Stimulated activated naive B cell treated with anti-CD40 and anti-IgM and Interleukin-4, amounts not matched to agents 10 μg/mL and 1 μg/mL and 100 μg/mL, for 72 hours (primary cell): ENCODE measurements around the gene LGALS7B.
A peak's percentile ranks its signal among the peaks of the same experiment; 100 is the strongest.

Experiments
- ATAC-seq, 2 donors: fragments of 150-1000 bp; cut with Tn5 transposase; replicated peaks; 2 replicates each; pipeline ENCODE4 v1.10.0; 2021; ENCODE audit warnings: moderate library complexity in 1 of 2
- DNase-seq: peaks from one replicate; pipeline ENCODE4 v3.0.0; 2021
- H3K27ac Mint-ChIP-seq: one replicate; pipeline ENCODE4 v1.8.0; 2022; ENCODE audit warnings: mild to moderate bottlenecking, mixed read lengths
- H3K27me3 Mint-ChIP-seq, 2 donors: one replicate each; pipeline ENCODE4 v1.8.0; 2022; ENCODE audit warnings: mixed read lengths in 2 of 2
- H3K36me3 Mint-ChIP-seq, 2 donors: one replicate each; pipeline ENCODE4 v1.8.0; 2022; ENCODE audit warnings: mixed read lengths in 2 of 2, mild to moderate bottlenecking in 1 of 2
- H3K4me1 Mint-ChIP-seq, 2 donors: one replicate each; pipeline ENCODE4 v1.8.0; 2022; ENCODE audit warnings: mixed read lengths in 2 of 2, mild to moderate bottlenecking in 1 of 2
- H3K4me3 Mint-ChIP-seq, 2 donors: one replicate each; pipeline ENCODE4 v1.8.0; 2022; ENCODE audit warnings: mild to moderate bottlenecking in 2 of 2, mixed read lengths in 2 of 2, moderate library complexity in 1 of 2
- H3K9me3 Mint-ChIP-seq, 2 donors: one replicate each; pipeline ENCODE4 v1.8.0; 2022; ENCODE audit warnings: mixed read lengths in 2 of 2, mild to moderate bottlenecking in 1 of 2

LGALS7B gene

GRCh38 chr19:38836159-38836982, 47.4 kb downstream of the LGALS7B start:
- no peak overlapping the region for H3K4me3 Mint-ChIP-seq
- H3K4me1 Mint-ChIP-seq = peaks cover 18 to 41% of the 10 kb centered on the region in 2 donors
- H3K27ac Mint-ChIP-seq = no peak overlapping the region
- DNase-seq (no peak), ATAC-seq (no peak)
- no peaks in the 10 kb centered on the region for H3K27me3 Mint-ChIP-seq
- peaks cover 41 to 51% of the 10 kb centered on the region in 2 donors for H3K36me3 Mint-ChIP-seq
- no peaks in the 10 kb centered on the region for H3K9me3 Mint-ChIP-seq

GRCh38 chr19:38836983-38837626, 48.1 kb downstream of the LGALS7B start:
- Mint-ChIP-seq H3K4me1 (peaks cover 19 to 40% of the 10 kb centered on the region in 2 donors), H3K9me3 (no peaks in the 10 kb centered on the region), H3K36me3 (peaks cover 43 to 52% of the 10 kb centered on the region in 2 donors), H3K4me3 (no peak overlapping the region), H3K27ac (peak overlapping the region; percentile 17), H3K27me3 (no peaks in the 10 kb centered on the region)
- DNase-seq = no peak
- ATAC-seq = no peak

DNA sequence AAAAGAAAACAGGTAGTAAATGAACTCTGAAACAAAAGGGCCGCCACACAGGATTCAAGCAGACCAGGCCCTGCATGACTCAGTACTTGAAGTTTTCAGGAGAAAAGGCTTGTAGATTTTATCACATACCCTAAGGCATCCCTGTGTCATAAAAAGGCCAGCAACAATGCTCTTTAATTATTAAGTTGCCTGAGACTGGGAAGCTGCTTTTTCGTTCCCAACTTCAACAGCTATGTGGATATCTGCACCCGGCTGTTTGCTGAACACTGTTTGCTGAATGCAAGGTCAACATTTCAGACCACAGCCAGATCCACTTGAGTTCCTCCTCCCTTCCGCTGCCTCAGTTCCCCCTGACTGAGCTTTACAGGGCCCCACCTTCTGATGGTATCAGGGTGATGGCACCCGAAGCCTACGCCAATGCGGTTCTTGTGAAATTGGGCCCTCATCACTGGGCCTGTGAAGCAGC, 48.7 kb downstream of the LGALS7B start:
- H3K36me3 Mint-ChIP-seq = peaks cover 48 to 58% of the 10 kb centered on the region in 2 donors
- H3K27me3 Mint-ChIP-seq = no peaks in the 10 kb centered on the region
- no peak for DNase-seq
- peak overlapping the region; percentile 14 for H3K27ac Mint-ChIP-seq
- H3K9me3 Mint-ChIP-seq = no peaks in the 10 kb centered on the region
- no peak for ATAC-seq
- no peak overlapping the region for H3K4me3 Mint-ChIP-seq
- H3K4me1 Mint-ChIP-seq = peaks cover 23 to 40% of the 10 kb centered on the region in 2 donors

GRCh38 chr19:38838208-38838985, 49.4 kb downstream of the LGALS7B start:
- DNase-seq (no peak), ATAC-seq (peak in 1 of 2 donors; percentile 9)
- no peak overlapping the region for H3K4me3 Mint-ChIP-seq
- H3K9me3 Mint-ChIP-seq = no peaks in the 10 kb centered on the region
- peaks cover 30 to 45% of the 10 kb centered on the region in 2 donors for H3K4me1 Mint-ChIP-seq
- no peaks in the 10 kb centered on the region for H3K27me3 Mint-ChIP-seq
- H3K36me3 Mint-ChIP-seq = peaks cover 55 to 65% of the 10 kb centered on the region in 2 donors
- peak overlapping the region; percentile 79 for H3K27ac Mint-ChIP-seq

GRCh38 chr19:38838986-38839761, 50.2 kb downstream of the LGALS7B start:
- H3K27me3 Mint-ChIP-seq = no peaks in the 10 kb centered on the region
- peaks cover 37 to 53% of the 10 kb centered on the region in 2 donors for H3K4me1 Mint-ChIP-seq
- H3K36me3 Mint-ChIP-seq = peaks cover 63 to 73% of the 10 kb centered on the region in 2 donors
- peak overlapping the region; percentile 79 for H3K27ac Mint-ChIP-seq
- ATAC-seq (no peak), DNase-seq (no peak)
- H3K9me3 Mint-ChIP-seq = no peaks in the 10 kb centered on the region
- H3K4me3 Mint-ChIP-seq = no peak overlapping the region

- Mint-ChIP-seq H3K9me3 (no peaks in the 10 kb centered on the region), H3K27me3 (no peaks in the 10 kb centered on the region), H3K27ac (peak overlapping the region; percentile 92), H3K4me1 (peaks cover 39 to 59% of the 10 kb centered on the region in 2 donors), H3K36me3 (peaks cover 67 to 79% of the 10 kb centered on the region in 2 donors), H3K4me3 (no peak overlapping the region)
- no peak for ATAC-seq
- no peak for DNase-seq
Observed at GRCh38 chr19:38839816-38840582, 51.0 kb downstream of the LGALS7B start.

DNA sequence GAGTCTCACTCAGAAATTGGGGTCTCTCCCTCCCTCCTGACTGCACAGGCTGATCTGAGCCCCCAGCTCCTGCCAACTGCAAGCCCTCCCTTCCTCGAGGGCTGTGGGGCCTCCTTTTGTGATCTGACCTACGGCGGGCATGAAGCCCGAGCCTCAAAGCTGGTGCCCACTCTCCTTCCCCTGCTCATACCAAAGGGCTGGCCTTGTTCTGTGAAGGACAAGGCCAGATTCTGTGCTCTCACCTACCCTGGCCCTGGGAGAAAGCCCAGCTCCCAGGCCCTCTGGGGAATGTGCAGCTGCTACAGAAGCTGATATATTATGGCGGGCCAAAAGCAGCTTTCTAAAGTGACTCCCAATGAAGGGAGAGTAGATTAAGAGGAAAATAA, 51.6 kb downstream of the LGALS7B start:
- H3K9me3 Mint-ChIP-seq = no peaks in the 10 kb centered on the region
- H3K36me3 Mint-ChIP-seq = peaks cover 68 to 82% of the 10 kb centered on the region in 2 donors
- no peak overlapping the region for H3K4me3 Mint-ChIP-seq
- peak overlapping the region; percentile 48 for H3K27ac Mint-ChIP-seq
- H3K4me1 Mint-ChIP-seq = peaks cover 42 to 65% of the 10 kb centered on the region in 2 donors
- ATAC-seq = no peak
- H3K27me3 Mint-ChIP-seq = no peaks in the 10 kb centered on the region
- no peak for DNase-seq
